ENCODE results near the gene CWF19L1.
"Not testable (repeated sequence)": the region's sequence is repeated elsewhere in the genome, so short reads cannot be mapped to it uniquely, and the experiment has no call there.

Gene CWF19L1

GRCh38 chr10:100267239-100268104 is at the start of gene CWF19L1:
CWF19L1 (minus strand) TSS chr10:100267638; CDS start chr10:100267593, 45 bp downstream.
- DNase-seq = peak; percentile 86

- DNase-seq = no peak
These were observed 48.2 kb upstream of the CWF19L1 start for GRCh38 chr10:100315615-100316014.

- DNase-seq = no peak
These were observed 43.9 kb upstream of the CWF19L1 start for GRCh38 chr10:100311298-100311697.

- DNase-seq = no peak
These were observed 40.2 kb upstream of the CWF19L1 start for GRCh38 chr10:100307684-100308083.

- DNase-seq = no peak
These were observed 39.4 kb upstream of the CWF19L1 start for GRCh38 chr10:100306861-100307260.

- no peak for DNase-seq
These were observed 37.0 kb upstream of the CWF19L1 start for GRCh38 chr10:100304414-100304813.

- peak; percentile 21 for DNase-seq
These were observed 36.4 kb upstream of the CWF19L1 start for GRCh38 chr10:100303724-100304319.

GRCh38 chr10:100301123-100301522 is 33.7 kb upstream of the CWF19L1 start:
- DNase-seq = not testable (repeated sequence)

- DNase-seq = no peak
These were observed 29.8 kb upstream of the CWF19L1 start for GRCh38 chr10:100297242-100297641.

GRCh38 chr10:100293066-100293465 is 25.6 kb upstream of the CWF19L1 start:
- no peak for DNase-seq

- not testable (repeated sequence) for DNase-seq
These were observed 24.9 kb upstream of the CWF19L1 start for GRCh38 chr10:100292300-100292699.

GRCh38 chr10:100291356-100291755 is 23.9 kb upstream of the CWF19L1 start:
- no peak for DNase-seq

GRCh38 chr10:100289641-100290040 is 22.2 kb upstream of the CWF19L1 start:
- DNase-seq = no peak

GRCh38 chr10:100288196-100288595 is 20.8 kb upstream of the CWF19L1 start:
- no peak for DNase-seq

GRCh38 chr10:100287756-100288155 is 20.3 kb upstream of the CWF19L1 start:
- no peak for DNase-seq

GRCh38 chr10:100286051-100287033 is 18.9 kb upstream of the CWF19L1 start, which contains the start of gene BLOC1S2:
BLOC1S2 (minus strand) TSS chr10:100286680; CDS start chr10:100286659, 21 bp downstream.
- peak; percentile 94 for DNase-seq

- DNase-seq = not testable (repeated sequence)
These were observed 17.9 kb upstream of the CWF19L1 start for GRCh38 chr10:100285326-100285725.

GRCh38 chr10:100282907-100283306 is 15.5 kb upstream of the CWF19L1 start:
- no peak for DNase-seq

GRCh38 chr10:100276971-100277370 is 9.5 kb upstream of the CWF19L1 start:
- not testable (repeated sequence) for DNase-seq

- DNase-seq = peak; percentile 2
These were observed 1.5 kb downstream of the CWF19L1 start for GRCh38 chr10:100265821-100266485.

GRCh38 chr10:100254191-100254590 is 13.2 kb downstream of the CWF19L1 start:
- no peak for DNase-seq

- no peak for DNase-seq
These were observed 14.4 kb downstream of the CWF19L1 start for GRCh38 chr10:100253041-100253440.

Measured in activated CD4-positive, alpha-beta T cell treated with anti-CD3 and anti-CD28 coated beads, Interleukin-10, Interleukin-2, amounts not matched to agents 100 ng/mL and 50 ng/mL, durations not matched to agents 16 hours and 8 hours (primary cell).